K562 (cell line): ENCODE results near the gene TEPSIN. TPM values are rescaled to one million over a fixed set of nuclear protein-coding genes. Genes with fewer than 3 reads are reported as not detected.

Experiments
- ELF2 ChIP-seq: fragments of 250-450 bp; sonication (Bioruptor Pico); IDR thresholded peaks from 2 replicates; pipeline ENCODE4 v1.5.0; 2021; ENCODE audit warnings: mild to moderate bottlenecking
- KAT7 ChIP-seq: sonication (generic); formaldehyde crosslinking; IDR thresholded peaks from 2 replicates; pipeline ENCODE4 v1.8.0; 2022; ENCODE audit warnings: missing genetic modification reagents, mild to moderate bottlenecking, borderline replicate concordance
- KDM5B ChIP-seq: fragments of 200-600 bp; sonication (generic); IDR thresholded peaks from 2 replicates; pipeline ENCODE4 v1.6.1; 2012; ENCODE audit warnings: low read depth, mild to moderate bottlenecking, moderate library complexity, low read length, control low read depth, inconsistent platforms; ENCODE audit not compliant: insufficient replicate concordance
- MAFG ChIP-seq: fragments of 450-650 bp; conservative IDR thresholded peaks from 2 replicates; pipeline ENCODE4 v1.6.1; 2016; ENCODE audit warnings: missing genetic modification characterization, missing compliant biosample characterization
- NONO ChIP-seq, 2 experiments: fragments of 200-400 bp in 1 of 2; fragments of 450-650 bp in 1 of 2; formaldehyde crosslinking in 1 of 2; IDR thresholded peaks; 2 replicates each; pipeline ENCODE4 v1.6.1; 2017; ENCODE audit warnings: low read depth in 2 of 2, mild to moderate bottlenecking in 2 of 2, moderate library complexity in 2 of 2, low read length in 1 of 2
- NR2C1 ChIP-seq, 2 experiments: fragments of 450-650 bp; IDR thresholded peaks; 2 replicates each; pipeline ENCODE4 v1.6.1; 2017; ENCODE audit warnings: mild to moderate bottlenecking in 2 of 2, antibody characterized with exemption in 1 of 2, inconsistent platforms in 1 of 2, missing compliant biosample characterization in 1 of 2, missing genetic modification characterization in 1 of 2
- ZNF408 ChIP-seq: fragments of 250-450 bp; sonication (Bioruptor Pico); IDR thresholded peaks from 2 replicates; pipeline ENCODE4 v1.4.0; 2020; ENCODE audit warnings: low read depth, mild to moderate bottlenecking, moderate library complexity
- ZNF561 ChIP-seq: fragments of 450-650 bp; formaldehyde crosslinking; conservative IDR thresholded peaks from 2 replicates; pipeline ENCODE4 v1.4.0; 2020; ENCODE audit warnings: mild to moderate bottlenecking, moderate library complexity
- polyA plus RNA-seq, 8 experiments: library from polyadenylated mRNA; depleted of rRNA in 4 of 8; stranded (reverse) in 5 of 8; unstranded in 3 of 8; fragments of >200 nt; fragmentation: Nextera tagmentation in 2 of 8; fragmentation: Illumina TruSeq in 1 of 8; extraction: Ambion mirVana in 2 of 8; extraction: Trizol in 1 of 8; gene quantifications; 2 replicates each; pipeline versions ENCODE4 v1.2.1 to v1.2.3, GENCODE V29; 2011 to 2014; ENCODE audit warnings: inconsistent platforms in 1 of 8, missing spikeins in 1 of 8
- total RNA-seq, 7 experiments: library from RNA; depleted of rRNA in 6 of 7; stranded (reverse); fragments of >200 nt in 6 of 7; fragmentation: Illumina TruSeq in 2 of 7; extraction: Trizol in 2 of 7; gene quantifications; 2 replicates each; pipeline versions ENCODE4 v1.2.1 to v1.2.3, GENCODE V29; 2011 to 2021; ENCODE audit warnings: low replicate concordance in 1 of 7
- TF ChIP-seq, protein P1 (sequence below): sonication (generic); formaldehyde crosslinking; IDR thresholded peaks from 2 replicates; pipeline ENCODE4 v1.8.0; 2022; ENCODE audit warnings: mild to moderate bottlenecking, missing genetic modification reagents, borderline replicate concordance
- TF ChIP-seq, protein P2 (sequence below), 2 experiments: IDR thresholded peaks; 2 replicates each; pipeline ENCODE4 v1.6.1; 2011; ENCODE audit warnings: borderline replicate concordance in 1 of 2, control low read depth in 1 of 2, low read depth in 1 of 2, low read length in 1 of 2, mild to moderate bottlenecking in 1 of 2, mixed read lengths in 1 of 2, moderate library complexity in 1 of 2; ENCODE audit not compliant: insufficient read depth in 1 of 2, insufficient read length in 1 of 2, poor library complexity in 1 of 2, severe bottlenecking in 1 of 2; ENCODE audit errors: extremely low read depth in 1 of 2
- TF ChIP-seq, protein P3 (sequence below): fragments of 200-800 bp; sonication (Bioruptor generic); IDR thresholded peaks from 2 replicates; pipeline ENCODE4 v1.6.1; 2017; ENCODE audit warnings: missing genetic modification characterization, missing compliant biosample characterization

Gene TEPSIN
- total and polyA plus RNA-seq, 9 of the 15 experiments (the other 6 are each of a cell fraction or from before 2014, with no cell fraction given), result 0.80 to 29.8 (median 5.3) TPM

DNA sequence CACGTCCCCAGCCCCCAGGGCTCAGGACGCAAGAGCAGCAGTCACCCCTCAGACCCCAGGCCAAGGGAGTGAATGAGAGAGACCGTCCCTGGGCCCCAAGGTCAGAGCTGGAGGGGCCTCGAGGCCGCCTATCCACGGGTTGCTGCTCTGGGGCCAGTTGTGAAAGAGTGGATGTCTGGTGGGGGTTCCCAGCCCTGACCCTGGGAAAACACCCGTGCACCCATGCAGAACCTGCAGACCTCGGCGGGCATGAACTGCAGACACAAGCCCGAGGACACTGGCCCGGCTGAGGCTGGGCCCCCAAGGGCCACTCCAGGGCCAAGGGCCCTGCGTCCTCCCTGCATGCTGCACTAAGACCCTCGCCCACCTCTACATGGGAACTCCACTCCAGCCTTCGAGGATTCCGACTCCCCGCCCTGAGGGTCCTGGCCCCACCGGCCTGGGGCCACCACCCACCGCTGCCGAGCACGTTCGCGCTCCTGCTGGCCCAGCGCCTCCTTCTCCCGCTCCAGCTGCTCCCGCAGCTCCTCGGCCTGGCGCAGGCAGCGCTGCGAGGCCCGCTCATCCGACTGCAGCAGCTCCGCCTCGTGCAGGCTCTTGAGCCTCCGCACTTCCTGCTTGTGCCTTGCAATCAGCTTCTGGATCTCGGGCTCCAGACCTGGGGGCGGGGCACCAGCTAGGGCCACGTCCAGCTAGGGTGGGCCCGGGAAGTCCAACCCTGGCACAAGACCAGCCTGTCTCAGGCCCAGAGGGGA lies 45.2 kb downstream of the TEPSIN start (continued):
- TF ChIP-seq, protein P1, sequence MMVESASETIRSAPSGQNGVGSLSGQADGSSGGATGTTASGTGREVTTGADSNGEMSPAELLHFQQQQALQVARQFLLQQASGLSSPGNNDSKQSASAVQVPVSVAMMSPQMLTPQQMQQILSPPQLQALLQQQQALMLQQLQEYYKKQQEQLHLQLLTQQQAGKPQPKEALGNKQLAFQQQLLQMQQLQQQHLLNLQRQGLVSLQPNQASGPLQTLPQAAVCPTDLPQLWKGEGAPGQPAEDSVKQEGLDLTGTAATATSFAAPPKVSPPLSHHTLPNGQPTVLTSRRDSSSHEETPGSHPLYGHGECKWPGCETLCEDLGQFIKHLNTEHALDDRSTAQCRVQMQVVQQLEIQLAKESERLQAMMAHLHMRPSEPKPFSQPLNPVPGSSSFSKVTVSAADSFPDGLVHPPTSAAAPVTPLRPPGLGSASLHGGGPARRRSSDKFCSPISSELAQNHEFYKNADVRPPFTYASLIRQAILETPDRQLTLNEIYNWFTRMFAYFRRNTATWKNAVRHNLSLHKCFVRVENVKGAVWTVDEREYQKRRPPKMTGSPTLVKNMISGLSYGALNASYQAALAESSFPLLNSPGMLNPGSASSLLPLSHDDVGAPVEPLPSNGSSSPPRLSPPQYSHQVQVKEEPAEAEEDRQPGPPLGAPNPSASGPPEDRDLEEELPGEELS (CRISPR knock-in tag), result peak; percentile 82; the same call in 1 of the 2 replicates
- TF ChIP-seq ZNF561 (no peak), KDM5B (no peak), NR2C1 (IDR thresholded peaks at IDR 0.05) (no peak), NR2C1 (tag; IDR thresholded peaks at IDR 0.05) (no peak), NONO (IDR thresholded peaks at IDR 0.05; ENCODE audit: low read depth in 2 of 2, low read length in 1 of 2) (0 out of 4 replicates have a peak, but pooled peaks of 1 of the 2 experiments have one; percentile 17), ELF2 (CRISPR knock-in tag) (peak; percentile 82), KAT7 (no peak), ZNF408 (no peak), MAFG (tag) (no peak)
- TF ChIP-seq, protein P2, sequence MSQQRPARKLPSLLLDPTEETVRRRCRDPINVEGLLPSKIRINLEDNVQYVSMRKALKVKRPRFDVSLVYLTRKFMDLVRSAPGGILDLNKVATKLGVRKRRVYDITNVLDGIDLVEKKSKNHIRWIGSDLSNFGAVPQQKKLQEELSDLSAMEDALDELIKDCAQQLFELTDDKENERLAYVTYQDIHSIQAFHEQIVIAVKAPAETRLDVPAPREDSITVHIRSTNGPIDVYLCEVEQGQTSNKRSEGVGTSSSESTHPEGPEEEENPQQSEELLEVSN (IDR thresholded peaks at IDR 0.05; ENCODE audit: borderline replicate concordance in 1 of 2, extremely low read depth in 1 of 2, insufficient read depth in 1 of 2, insufficient read length in 1 of 2, low read depth in 1 of 2, low read length in 1 of 2, poor library complexity in 1 of 2, severe bottlenecking in 1 of 2), result peak; percentile 73 to 79
- TF ChIP-seq, protein P3, sequence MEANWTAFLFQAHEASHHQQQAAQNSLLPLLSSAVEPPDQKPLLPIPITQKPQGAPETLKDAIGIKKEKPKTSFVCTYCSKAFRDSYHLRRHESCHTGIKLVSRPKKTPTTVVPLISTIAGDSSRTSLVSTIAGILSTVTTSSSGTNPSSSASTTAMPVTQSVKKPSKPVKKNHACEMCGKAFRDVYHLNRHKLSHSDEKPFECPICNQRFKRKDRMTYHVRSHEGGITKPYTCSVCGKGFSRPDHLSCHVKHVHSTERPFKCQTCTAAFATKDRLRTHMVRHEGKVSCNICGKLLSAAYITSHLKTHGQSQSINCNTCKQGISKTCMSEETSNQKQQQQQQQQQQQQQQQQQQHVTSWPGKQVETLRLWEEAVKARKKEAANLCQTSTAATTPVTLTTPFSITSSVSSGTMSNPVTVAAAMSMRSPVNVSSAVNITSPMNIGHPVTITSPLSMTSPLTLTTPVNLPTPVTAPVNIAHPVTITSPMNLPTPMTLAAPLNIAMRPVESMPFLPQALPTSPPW (CRISPR knock-in tag), result peak; percentile 41; the same call in 1 of the 2 replicates
